WTC11 (cell line): ENCODE measurements around the gene OTUD7B. TPM values are rescaled to one million over a fixed set of nuclear protein-coding genes. Genes with fewer than 3 reads are reported as not detected.

ENCODE experiments used
- ATAC-seq: fragments of 200-7000 bp; cut with Tn5 transposase; 2 replicates; pipeline ENCODE4 v1.10.0; 2021; ENCODE audit warnings: mild to moderate bottlenecking, moderate library complexity
- CTCF ChIA-PET: fragments of 300-600 bp; sonication (Branson Sonifier 250); formaldehyde crosslinking; loops from one replicate; lab custom pipeline; 2021; ENCODE audit warnings: antibody characterized with exemption; lab: Charles Lee
- POLR2A ChIA-PET: fragments of 350-600 bp; sonication (Branson Sonifier 250); formaldehyde crosslinking; loops from one replicate; lab custom pipeline; 2021; ENCODE audit warnings: antibody characterized with exemption; lab: Charles Lee
- DNase-seq: peaks from one replicate; pipeline ENCODE4 v3.0.0; 2021; ENCODE audit warnings: low spot score
- H3K27ac Mint-ChIP-seq: 2 replicates; pipeline ENCODE4 v1.8.0; 2021; ENCODE audit warnings: mixed read lengths
- H3K27me3 Mint-ChIP-seq: 2 replicates; pipeline ENCODE4 v1.8.0; 2021; ENCODE audit warnings: low read depth, mild to moderate bottlenecking, moderate library complexity, mixed read lengths
- H3K36me3 Mint-ChIP-seq: 2 replicates; pipeline ENCODE4 v1.8.0; 2021; ENCODE audit warnings: mixed read lengths
- H3K4me1 Mint-ChIP-seq: 2 replicates; pipeline ENCODE4 v1.8.0; 2022; ENCODE audit warnings: mixed read lengths
- H3K4me3 Mint-ChIP-seq: 2 replicates; pipeline ENCODE4 v1.8.0; 2021; ENCODE audit warnings: mild to moderate bottlenecking, moderate library complexity, mixed read lengths
- H3K9me3 Mint-ChIP-seq: 2 replicates; pipeline ENCODE4 v1.8.0; 2021; ENCODE audit warnings: mixed read lengths
- AR ChIP-seq: fragments of 250-450 bp; sonication (Bioruptor Pico); IDR thresholded peaks from 2 replicates; pipeline ENCODE4 v1.9.0; 2021; ENCODE audit warnings: mild to moderate bottlenecking
- ATF6 ChIP-seq: sonication (generic); formaldehyde crosslinking; IDR thresholded peaks from 2 replicates; pipeline ENCODE4 v1.8.1; 2023; ENCODE audit warnings: mild to moderate bottlenecking, missing genetic modification reagents
- GTF2I ChIP-seq: fragments of 250-450 bp; sonication (Bioruptor Pico); conservative IDR thresholded peaks from 2 replicates; pipeline ENCODE4 v1.4.0; 2021; ENCODE audit warnings: mild to moderate bottlenecking
- NR3C1 ChIP-seq: sonication (generic); formaldehyde crosslinking; conservative IDR thresholded peaks from 2 replicates; pipeline ENCODE4 v1.8.1; 2023; ENCODE audit warnings: low read depth, mild to moderate bottlenecking, missing genetic modification reagents
- PRDM15 ChIP-seq: sonication (generic); formaldehyde crosslinking; IDR thresholded peaks from 2 replicates; pipeline ENCODE4 v1.8.0; 2022; ENCODE audit warnings: missing genetic modification reagents
- PREB ChIP-seq: sonication (generic); formaldehyde crosslinking; IDR thresholded peaks from 2 replicates; pipeline ENCODE4 v1.8.1; 2022; ENCODE audit warnings: mild to moderate bottlenecking, missing genetic modification reagents, moderate library complexity, borderline replicate concordance
- SMAD3 ChIP-seq: sonication (generic); formaldehyde crosslinking; IDR thresholded peaks from 2 replicates; pipeline ENCODE4 v1.8.0; 2022; ENCODE audit warnings: missing genetic modification reagents, mild to moderate bottlenecking, borderline replicate concordance
- SP1 ChIP-seq: sonication (generic); formaldehyde crosslinking; conservative IDR thresholded peaks from 2 replicates; pipeline ENCODE4 v1.8.1; 2022; ENCODE audit warnings: missing genetic modification reagents
- ZNF232 ChIP-seq: sonication (generic); formaldehyde crosslinking; IDR thresholded peaks from 2 replicates; pipeline ENCODE4 v1.8.0; 2022; ENCODE audit warnings: mild to moderate bottlenecking, missing genetic modification reagents
- ZNF512 ChIP-seq: sonication (generic); formaldehyde crosslinking; IDR thresholded peaks from 2 replicates; pipeline ENCODE4 v1.8.1; 2022; ENCODE audit warnings: missing genetic modification reagents, borderline replicate concordance
- total RNA-seq: library from RNA; stranded (reverse); gene quantifications from 3 replicates; pipeline ENCODE4 v1.2.3, GENCODE V29; 2021

The OTUD7B gene
- total RNA-seq, 1 experiment from 2014 or later: 21.0 TPM

GRCh38 chr1:149927563-149928400 is 82.7 kb downstream of the OTUD7B start, which contains the start of gene SF3B4 (continued):
- TF ChIP-seq SP1 (peak; percentile 98), SMAD3 (CRISPR knock-in tag) (no peak; the same call in 1 of the 2 replicates), ATF6 (CRISPR knock-in tag) (no peak), AR (CRISPR knock-in tag) (no peak), GTF2I (CRISPR knock-in tag) (no peak), PREB (CRISPR knock-in tag) (no peak), ZNF512 (CRISPR knock-in tag) (no peak), NR3C1 (CRISPR knock-in tag) (0 out of 2 replicates have a peak, but pooled peaks have one; percentile 60)

- Mint-ChIP-seq H3K4me1 (peaks cover 24% of the 10 kb centered on the region), H3K27ac (peak overlapping the region; percentile 99), H3K4me3 (peak overlapping the region; percentile 100), H3K36me3 (peaks cover 45% of the 10 kb centered on the region), H3K9me3 (no peaks in the 10 kb centered on the region), H3K27me3 (no peaks in the 10 kb centered on the region)
- 0 out of 2 replicates have a peak, but pooled peaks have one; percentile 5 for TF ChIP-seq PRDM15 (CRISPR knock-in tag)
- TF ChIP-seq ZNF232 (CRISPR knock-in tag): no peak
- ChIA-PET CTCF (no interaction called here), POLR2A (no interaction called here)
- no peak for ATAC-seq
- no peak for DNase-seq
These were observed 83.4 kb downstream of the OTUD7B start for GRCh38 chr1:149927056-149927562.
